Neural cell (in vitro differentiated cells): Measurements from ENCODE around the gene FCRL5. TPM values are rescaled to one million over a fixed set of nuclear protein-coding genes. Genes with fewer than 3 reads are reported as not detected.
"Not testable (repeated sequence)": the region's sequence is repeated elsewhere in the genome, so short reads cannot be mapped to it uniquely, and the experiment has no call there.

Source experiments
- H2AFZ ChIP-seq: fragments of 200-600, 300-800 bp; sonication (generic), shearing (Covaris generic); 2 replicates; pipeline ENCODE4 v1.6.0; 2014; ENCODE audit warnings: low read depth, mild to moderate bottlenecking, antibody characterized with exemption, low read length, moderate library complexity
- H3F3A ChIP-seq: fragments of 200-600 bp; shearing (Covaris generic); 2 replicates; pipeline ENCODE4 v1.6.1; 2016; ENCODE audit warnings: mild to moderate bottlenecking, moderate library complexity, mixed read lengths, antibody characterized with exemption, low read length; ENCODE audit not compliant: insufficient read depth, poor library complexity, severe bottlenecking
- H3K27ac ChIP-seq: fragments of 200-600, 300-800 bp; sonication (generic), shearing (Covaris generic); 2 replicates; pipeline ENCODE4 v1.5.1; 2014; ENCODE audit warnings: mild to moderate bottlenecking, low read length, moderate library complexity
- H3K27me3 ChIP-seq: fragments of 300-800, 200-600 bp; sonication (generic), shearing (Covaris generic); 2 replicates; pipeline ENCODE4 v1.6.0; 2014; ENCODE audit warnings: mild to moderate bottlenecking, low read depth, low read length, moderate library complexity; ENCODE audit not compliant: insufficient read depth
- H3K36me3 ChIP-seq: fragments of 300-800, 200-600 bp; sonication (generic), shearing (Covaris generic); 2 replicates; pipeline ENCODE4 v1.5.1; 2014; ENCODE audit warnings: mild to moderate bottlenecking, antibody characterized with exemption, low read length, moderate library complexity; ENCODE audit not compliant: insufficient read depth
- H3K4me2 ChIP-seq: fragments of 300-800, 200-600 bp; sonication (generic), shearing (Covaris generic); 2 replicates; pipeline ENCODE4 v1.6.0; 2014; ENCODE audit warnings: mild to moderate bottlenecking, low read length
- H3K4me3 ChIP-seq: fragments of 300-800, 200-600 bp; sonication (generic), shearing (Covaris generic); 2 replicates; pipeline ENCODE4 v1.5.1; 2014; ENCODE audit warnings: mild to moderate bottlenecking, low read length, moderate library complexity
- H3K79me2 ChIP-seq: fragments of 200-600 bp; shearing (Covaris generic); replicated peaks from 2 replicates; pipeline ENCODE4 v1.6.0; 2014; ENCODE audit warnings: mild to moderate bottlenecking, low read length, moderate library complexity; ENCODE audit not compliant: insufficient read depth
- H3K9ac ChIP-seq: fragments of 300-800, 200-600 bp; sonication (generic), shearing (Covaris generic); 2 replicates; pipeline ENCODE4 v1.6.1; 2016; ENCODE audit warnings: mild to moderate bottlenecking, low read length, mixed read lengths
- H3K9me2 ChIP-seq: fragments of 200-600 bp; shearing (Covaris generic); 2 replicates; pipeline ENCODE4 v1.6.1; 2016; ENCODE audit warnings: mild to moderate bottlenecking, low read length, mixed read lengths; ENCODE audit not compliant: insufficient read depth
- H3K9me3 ChIP-seq: fragments of 200-600, 300-800 bp; sonication (generic), shearing (Covaris generic); 2 replicates; pipeline ENCODE4 v1.6.1; 2016; ENCODE audit warnings: mild to moderate bottlenecking, mixed run types, low read length, moderate library complexity, mixed read lengths
- H4K20me1 ChIP-seq: fragments of 200-600 bp; shearing (Covaris generic); 2 replicates; pipeline ENCODE4 v1.6.1; 2016; ENCODE audit warnings: mild to moderate bottlenecking, mixed run types; ENCODE audit not compliant: insufficient read depth
- CTCF ChIP-seq: fragments of 450-650 bp; IDR thresholded peaks from 2 replicates; pipeline ENCODE4 v1.5.1; 2014; ENCODE audit warnings: antibody characterized with exemption, mild to moderate bottlenecking, moderate library complexity; ENCODE audit not compliant: poor library complexity, severe bottlenecking
- EP300 ChIP-seq: fragments of 450-650 bp; conservative IDR thresholded peaks from 2 replicates; pipeline ENCODE4 v1.6.1; 2014; ENCODE audit warnings: antibody characterized with exemption, mild to moderate bottlenecking, moderate library complexity; ENCODE audit not compliant: poor library complexity, severe bottlenecking
- EZH2 ChIP-seq: fragments of 200-600, 300-800 bp; shearing (Covaris generic), sonication (generic); IDR thresholded peaks from 2 replicates; pipeline ENCODE4 v1.6.1; 2014; ENCODE audit warnings: antibody characterized with exemption, low read length, borderline replicate concordance, mild to moderate bottlenecking; ENCODE audit not compliant: insufficient read depth, poor library complexity, severe bottlenecking
- MXI1 ChIP-seq: fragments of 450-650 bp; conservative IDR thresholded peaks from 2 replicates; pipeline ENCODE4 v1.6.1; 2014; ENCODE audit warnings: antibody characterized with exemption, mild to moderate bottlenecking; ENCODE audit not compliant: poor library complexity, severe bottlenecking
- POLR2AphosphoS5 ChIP-seq: IDR thresholded peaks from 2 replicates; pipeline ENCODE4 v1.6.1; 2012
- RAD21 ChIP-seq: fragments of 450-650 bp; conservative IDR thresholded peaks from 2 replicates; pipeline ENCODE4 v1.6.1; 2014; ENCODE audit warnings: antibody characterized with exemption, mild to moderate bottlenecking, moderate library complexity
- REST ChIP-seq: IDR thresholded peaks from 2 replicates; pipeline ENCODE4 v1.6.1; 2012; ENCODE audit warnings: borderline replicate concordance
- SMC3 ChIP-seq: fragments of 450-650 bp; conservative IDR thresholded peaks from 2 replicates; pipeline ENCODE4 v1.6.1; 2014; ENCODE audit warnings: antibody characterized with exemption, mild to moderate bottlenecking, moderate library complexity; ENCODE audit not compliant: poor library complexity
- TAF1 ChIP-seq: IDR thresholded peaks from 2 replicates; pipeline ENCODE4 v1.6.1; 2012; ENCODE audit warnings: low read depth
- polyA plus RNA-seq: library from polyadenylated mRNA; depleted of rRNA; stranded (reverse); fragments of >200 nt; gene quantifications from 2 replicates; pipeline ENCODE4 v1.2.3, GENCODE V29; 2014

FCRL5 gene
- polyA plus RNA-seq, 1 donor from 2014 or later, result not detected

GRCh38 chr1:157562515-157562914 lies 10.2 kb upstream of the FCRL5 start:
- H3K9me3 ChIP-seq, result no peaks in the 10 kb centered on the region
- no peaks in the 10 kb centered on the region for H3K27me3 ChIP-seq
- no peaks in the 10 kb centered on the region for H4K20me1 ChIP-seq
- no peaks in the 10 kb centered on the region for H3K9me2 ChIP-seq
- TF ChIP-seq EZH2 (no peak), TAF1 (no peak), SMC3 (no peak), MXI1 (no peak), POLR2AphosphoS5 (no peak), CTCF (no peak), EP300 (no peak), RAD21 (no peak), REST (no peak)
- H3K4me3 ChIP-seq, result no peak overlapping the region
- H3K9ac ChIP-seq, result no peak overlapping the region
- H2AFZ ChIP-seq, result no peak overlapping the region
- H3K79me2 ChIP-seq, result no peaks in the 10 kb centered on the region
- H3F3A ChIP-seq, result no peaks in the 10 kb centered on the region
- H3K27ac ChIP-seq, result no peak overlapping the region
- H3K4me2 ChIP-seq, result no peak overlapping the region
- H3K36me3 ChIP-seq, result no peaks in the 10 kb centered on the region

- Histone ChIP-seq H3K9me2 (no peaks in the 10 kb centered on the region), H2AFZ (no peak overlapping the region), H3K79me2 (no peaks in the 10 kb centered on the region), H3K9me3 (no peaks in the 10 kb centered on the region), H3K4me2 (no peak overlapping the region), H3K27me3 (no peaks in the 10 kb centered on the region), H3K27ac (no peak overlapping the region), H3K9ac (no peak overlapping the region), H4K20me1 (no peaks in the 10 kb centered on the region), H3K4me3 (no peak overlapping the region), H3F3A (no peaks in the 10 kb centered on the region), H3K36me3 (no peaks in the 10 kb centered on the region)
- TF ChIP-seq POLR2AphosphoS5, result no peak
- no peak for TF ChIP-seq TAF1
- no peak for TF ChIP-seq CTCF
- TF ChIP-seq EP300, result no peak
- no peak for TF ChIP-seq SMC3
- TF ChIP-seq RAD21, result no peak
- no peak for TF ChIP-seq MXI1
- TF ChIP-seq REST, result no peak
- TF ChIP-seq EZH2, result no peak
These were observed 5.8 kb upstream of the FCRL5 start for GRCh38 chr1:157558119-157558518.

- not testable (repeated sequence) for H3K9me3 ChIP-seq, H3K27me3 ChIP-seq, H2AFZ ChIP-seq, H4K20me1 ChIP-seq, H3K9ac ChIP-seq, H3K9me2 ChIP-seq, H3F3A ChIP-seq, H3K4me2 ChIP-seq, H3K27ac ChIP-seq, H3K79me2 ChIP-seq, H3K4me3 ChIP-seq, H3K36me3 ChIP-seq
These were observed 4.2 kb downstream of the FCRL5 start for GRCh38 chr1:157548081-157548480.
